Natural killer cell (primary cell): ENCODE measurements around the gene TRIM27. TPM values are rescaled to one million over a fixed set of nuclear protein-coding genes. Genes with fewer than 3 reads are reported as not detected.

Experiments used
- ATAC-seq, 3 donors: fragments of 150-1000 bp in 2 of 3; fragments of 200-7000 bp in 1 of 3; cut with Tn5 transposase; 1 replicate in 1 of 3; 2 replicates in 2 of 3; pipeline ENCODE4 v1.10.0; 2021; ENCODE audit warnings: mild to moderate bottlenecking in 2 of 3, moderate library complexity in 2 of 3
- DNase-seq, 2 donors: peaks; one replicate each; pipeline versions ENCODE4 v3.0.0 to v3.0.0-alpha.2; 2013 to 2021; ENCODE audit warnings: mixed read lengths in 1 of 2
- H3K27ac ChIP-seq: one replicate; pipeline ENCODE4 v1.5.1; 2013; ENCODE audit warnings: mild to moderate bottlenecking, low read length
- H3K27me3 ChIP-seq: one replicate; pipeline ENCODE4 v1.6.1; 2013; ENCODE audit warnings: low read length; ENCODE audit not compliant: control insufficient read depth, insufficient read depth
- H3K36me3 ChIP-seq: one replicate; pipeline ENCODE4 v1.6.1; 2013; ENCODE audit warnings: low read length; ENCODE audit not compliant: control insufficient read depth, insufficient read depth
- H3K4me1 ChIP-seq: one replicate; pipeline ENCODE4 v1.6.1; 2013; ENCODE audit warnings: low read length; ENCODE audit not compliant: control insufficient read depth, insufficient read depth
- H3K4me3 ChIP-seq: one replicate; pipeline ENCODE4 v1.5.1; 2013; ENCODE audit warnings: low read length
- H3K9me3 ChIP-seq: one replicate; pipeline ENCODE4 v1.6.1; 2013; ENCODE audit warnings: low read length; ENCODE audit not compliant: control insufficient read depth, insufficient read depth
- H3K27ac Mint-ChIP-seq, 2 donors: one replicate each; pipeline ENCODE4 v1.8.0; 2022; ENCODE audit warnings: mild to moderate bottlenecking in 2 of 2, mixed read lengths in 2 of 2, moderate library complexity in 1 of 2
- H3K27me3 Mint-ChIP-seq, 2 donors: one replicate each; pipeline ENCODE4 v1.8.0; 2022; ENCODE audit warnings: low read depth in 2 of 2, mixed read lengths in 2 of 2
- H3K36me3 Mint-ChIP-seq: one replicate; pipeline ENCODE4 v1.8.0; 2022; ENCODE audit warnings: mixed read lengths
- H3K4me1 Mint-ChIP-seq, 2 donors: one replicate each; pipeline ENCODE4 v1.8.0; 2022; ENCODE audit warnings: mixed read lengths in 2 of 2
- H3K4me3 Mint-ChIP-seq: one replicate; pipeline ENCODE4 v1.8.0; 2022; ENCODE audit warnings: mild to moderate bottlenecking, moderate library complexity, mixed read lengths
- H3K9me3 Mint-ChIP-seq, 2 donors: one replicate each; pipeline ENCODE4 v1.8.0; 2022; ENCODE audit warnings: mixed read lengths in 2 of 2
- WGBS: methylation state at CpG from one replicate; pipeline ENCODE4 v1.1.7; 2013; ENCODE audit warnings: missing lambda C conversion rate; ENCODE audit not compliant: insufficient coverage; 5-methylcytosine and 5-hydroxymethylcytosine counted together
- intact Hi-C: fragments of 100-400 bp; cut with micrococcal nuclease; formaldehyde crosslinking; loops from one replicate; pipeline ENCODE4 v1.14.2; 2022
- total RNA-seq, 4 donors: library from RNA; stranded (reverse); fragments of 120-200 nt in 1 of 4; gene quantifications; one replicate each; pipeline versions ENCODE4 v1.2.3 to v1.2.4, GENCODE V29; 2013 to 2022
- TF ChIP-seq, protein P1 (sequence below): fragments of 200-600 bp; IDR thresholded peaks from one replicate; pipeline ENCODE4 v1.8.0; 2022; ENCODE audit warnings: antibody characterized with exemption

TRIM27 gene
- total RNA-seq, 3 donors from 2014 or later (not counting 1 experiment from before 2014, with no cell fraction given) = 19.3 to 33.6 (median 25.1) TPM

DNA sequence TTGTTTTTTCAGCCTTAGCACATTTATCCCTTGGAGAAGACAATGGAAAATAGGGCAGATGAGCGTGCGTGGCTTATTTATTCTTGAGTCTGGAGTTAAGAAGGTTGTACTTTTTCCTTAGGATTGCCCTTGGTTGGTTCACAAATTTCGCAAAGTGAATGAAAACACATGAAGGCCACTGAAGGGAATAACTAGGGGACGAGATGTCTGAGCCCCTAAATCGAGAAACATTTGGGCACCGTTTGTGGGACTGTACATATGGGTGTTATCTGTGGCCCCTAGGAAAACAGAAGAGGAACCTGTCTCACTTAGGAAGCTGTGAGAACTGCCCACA lies 19.4 kb upstream of the TRIM27 start:
- peak overlapping the region; percentile 53 for H3K4me3 ChIP-seq
- H3K4me3 Mint-ChIP-seq = peak overlapping the region; percentile 99
- H3K9me3 ChIP-seq = no peaks in the 10 kb centered on the region
- H3K27me3 ChIP-seq = no peaks in the 10 kb centered on the region
- ATAC-seq = no peak
- peaks cover 35% of the 10 kb centered on the region for H3K4me1 ChIP-seq
- H3K27ac Mint-ChIP-seq = peak overlapping the region; percentile 91 to 98
- intact Hi-C loops = loop anchor here (5.0 kb wide), 1 partner anchor 1051 kb away; a partner anchor contains a TSS
- peaks cover 8% of the 10 kb centered on the region for H3K36me3 Mint-ChIP-seq
- peaks cover 0 to 7% of the 10 kb centered on the region in 2 donors for H3K27me3 Mint-ChIP-seq
- TF ChIP-seq, protein P1, sequence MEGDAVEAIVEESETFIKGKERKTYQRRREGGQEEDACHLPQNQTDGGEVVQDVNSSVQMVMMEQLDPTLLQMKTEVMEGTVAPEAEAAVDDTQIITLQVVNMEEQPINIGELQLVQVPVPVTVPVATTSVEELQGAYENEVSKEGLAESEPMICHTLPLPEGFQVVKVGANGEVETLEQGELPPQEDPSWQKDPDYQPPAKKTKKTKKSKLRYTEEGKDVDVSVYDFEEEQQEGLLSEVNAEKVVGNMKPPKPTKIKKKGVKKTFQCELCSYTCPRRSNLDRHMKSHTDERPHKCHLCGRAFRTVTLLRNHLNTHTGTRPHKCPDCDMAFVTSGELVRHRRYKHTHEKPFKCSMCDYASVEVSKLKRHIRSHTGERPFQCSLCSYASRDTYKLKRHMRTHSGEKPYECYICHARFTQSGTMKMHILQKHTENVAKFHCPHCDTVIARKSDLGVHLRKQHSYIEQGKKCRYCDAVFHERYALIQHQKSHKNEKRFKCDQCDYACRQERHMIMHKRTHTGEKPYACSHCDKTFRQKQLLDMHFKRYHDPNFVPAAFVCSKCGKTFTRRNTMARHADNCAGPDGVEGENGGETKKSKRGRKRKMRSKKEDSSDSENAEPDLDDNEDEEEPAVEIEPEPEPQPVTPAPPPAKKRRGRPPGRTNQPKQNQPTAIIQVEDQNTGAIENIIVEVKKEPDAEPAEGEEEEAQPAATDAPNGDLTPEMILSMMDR = no peak
- H3K9me3 Mint-ChIP-seq = no peaks in the 10 kb centered on the region
- 64% methylated on average over 6 of the region's 6 CpGs for WGBS
- no peak for DNase-seq
- no peaks in the 10 kb centered on the region for H3K36me3 ChIP-seq
- H3K27ac ChIP-seq = no peak overlapping the region
- H3K4me1 Mint-ChIP-seq = peaks cover 48 to 51% of the 10 kb centered on the region in 2 donors

DNA sequence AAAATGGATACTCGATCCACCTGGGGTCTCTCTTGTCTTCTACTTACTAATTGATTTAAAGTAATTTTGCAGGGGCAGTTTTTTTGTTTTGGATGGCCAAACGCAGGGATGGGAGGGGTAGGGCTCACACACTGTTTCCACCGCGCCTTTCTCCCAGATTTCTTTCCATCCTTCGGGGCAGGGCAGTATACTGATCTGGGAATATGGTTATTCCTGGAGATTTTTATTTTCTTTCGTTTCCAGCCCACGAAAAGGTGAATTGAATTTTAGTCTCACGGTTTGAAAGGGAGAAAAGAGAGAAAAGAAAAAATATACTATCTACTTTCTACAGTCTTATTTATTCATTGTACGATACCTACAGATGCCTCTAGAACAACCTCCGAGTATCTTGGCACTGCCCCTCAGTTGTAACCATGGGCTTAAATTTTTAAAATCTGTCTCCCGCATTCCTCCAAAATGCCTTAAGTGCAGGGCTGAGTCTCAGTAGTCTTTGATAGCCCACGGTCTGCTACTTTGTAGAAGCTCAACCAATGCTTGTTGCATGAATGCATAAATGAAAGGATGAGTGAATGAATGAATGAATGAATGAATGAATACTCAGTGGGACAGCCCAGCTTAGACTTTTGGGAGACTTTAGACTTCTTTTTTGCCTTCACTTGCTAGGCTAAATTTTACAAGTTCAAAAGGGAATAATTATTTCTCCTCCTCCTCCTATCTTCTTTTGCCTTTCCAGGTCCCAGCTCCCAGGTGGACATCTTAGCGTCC lies 18.1 kb upstream of the TRIM27 start:
- Mint-ChIP-seq H3K27ac (peak overlapping the region; percentile 96 to 98), H3K4me3 (peak overlapping the region; percentile 99), H3K9me3 (no peaks in the 10 kb centered on the region), H3K36me3 (peaks cover 8% of the 10 kb centered on the region), H3K4me1 (peaks cover 48 to 51% of the 10 kb centered on the region in 2 donors), H3K27me3 (peaks cover 0 to 7% of the 10 kb centered on the region in 2 donors)
- intact Hi-C loops = loop anchor here (1.0 to 5.0 kb wide), 7 partner anchors 39 to 1463 kb away; a partner anchor contains a TSS
- no peaks in the 10 kb centered on the region for H3K9me3 ChIP-seq
- ATAC-seq = no peak
- TF ChIP-seq, protein P1 = no peak
- H3K4me3 ChIP-seq = peak overlapping the region; percentile 61
- H3K36me3 ChIP-seq = no peaks in the 10 kb centered on the region
- WGBS = 29% methylated on average over 6 of the region's 13 CpGs
- peaks cover 35% of the 10 kb centered on the region for H3K4me1 ChIP-seq
- H3K27me3 ChIP-seq = no peaks in the 10 kb centered on the region
- no peak for DNase-seq
- H3K27ac ChIP-seq = peak overlapping the region; percentile 85

DNA sequence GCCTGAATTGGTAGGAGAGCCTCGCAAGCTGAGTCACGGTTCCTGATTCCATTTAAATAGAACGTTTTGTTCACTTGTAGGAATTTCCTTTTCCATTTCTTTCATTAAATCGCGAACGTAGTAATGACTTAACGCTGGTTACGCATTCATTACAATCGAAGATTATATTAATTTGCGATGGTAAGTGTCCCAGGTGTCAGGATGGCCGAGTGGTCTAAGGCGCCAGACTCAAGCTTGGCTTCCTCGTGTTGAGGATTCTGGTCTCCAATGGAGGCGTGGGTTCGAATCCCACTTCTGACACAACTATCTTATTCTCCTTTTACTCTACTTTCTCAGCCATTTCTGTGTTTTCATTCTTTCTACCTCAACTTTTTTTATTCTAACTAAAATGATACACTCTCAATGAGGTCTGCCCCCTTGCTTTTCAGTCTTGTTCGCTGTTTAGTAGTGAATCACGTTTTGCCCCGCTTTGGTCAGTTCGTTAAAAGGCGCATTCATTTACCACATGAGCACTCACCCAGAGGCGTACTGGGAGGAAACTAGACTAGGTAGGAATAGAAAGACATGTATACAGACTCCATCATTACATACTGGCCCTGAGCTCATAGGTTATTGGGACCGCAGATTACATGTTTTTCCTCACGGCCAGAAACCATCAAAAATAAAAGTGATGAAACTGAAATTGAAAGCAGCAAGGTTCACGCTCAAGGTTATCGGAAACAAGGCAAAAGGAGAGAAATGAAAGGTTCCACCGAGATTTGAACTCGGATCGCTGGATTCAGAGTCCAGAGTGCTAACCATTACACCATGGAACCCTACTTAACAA lies 17.3 kb upstream of the TRIM27 start:
- Mint-ChIP-seq H3K27ac (peak overlapping the region; percentile 96 to 98), H3K4me3 (peak overlapping the region; percentile 99), H3K4me1 (peaks cover 48 to 51% of the 10 kb centered on the region in 2 donors), H3K36me3 (peaks cover 8% of the 10 kb centered on the region), H3K27me3 (peaks cover 0 to 7% of the 10 kb centered on the region in 2 donors), H3K9me3 (no peaks in the 10 kb centered on the region)
- Histone ChIP-seq H3K9me3 (no peaks in the 10 kb centered on the region), H3K27ac (peak overlapping the region; percentile 85), H3K36me3 (no peaks in the 10 kb centered on the region), H3K4me3 (peak overlapping the region; percentile 61), H3K4me1 (peaks cover 35% of the 10 kb centered on the region), H3K27me3 (no peaks in the 10 kb centered on the region)
- DNase-seq (peak; percentile 68 to 90), ATAC-seq (peak; percentile 65 to 86 (median 78))
- intact Hi-C loops = loop anchor here (1.0 to 5.0 kb wide), 8 partner anchors 17 to 1462 kb away; a partner anchor contains a TSS
- TF ChIP-seq, protein P1 = no peak
- WGBS = under 1% methylated on average over 24 of the region's 28 CpGs
